B cell (primary cell): ENCODE measurements around the gene BROX. TPM values are rescaled to one million over a fixed set of nuclear protein-coding genes. Genes with fewer than 3 reads are reported as not detected.

Experiments used
- ATAC-seq: fragments of 200-7000 bp; cut with Tn5 transposase; one replicate; pipeline ENCODE4 v1.10.0; 2021; ENCODE audit warnings: low read depth, mild to moderate bottlenecking, moderate number of reproducible peaks, moderate library complexity
- CTCF ChIA-PET: fragments of 350-600 bp; sonication (Branson Sonifier 250); formaldehyde crosslinking; loops from one replicate; lab custom pipeline; 2021; ENCODE audit warnings: antibody characterized with exemption, inconsistent platforms; lab: Charles Lee
- POLR2A ChIA-PET: fragments of 350-600 bp; sonication (Branson Sonifier 250); formaldehyde crosslinking; loops from one replicate; lab custom pipeline; 2021; ENCODE audit warnings: antibody characterized with exemption; lab: Charles Lee
- DNase-seq: peaks from one replicate; pipeline ENCODE4 v3.0.0; 2013
- H2AFZ ChIP-seq: 2 replicates; pipeline ENCODE4 v1.6.1; 2012; ENCODE audit warnings: mild to moderate bottlenecking, low read depth, low read length; ENCODE audit not compliant: insufficient read depth, poor library complexity, severe bottlenecking
- H3K27ac ChIP-seq, 2 donors: 1 replicate in 1 of 2; 2 replicates in 1 of 2; pipeline ENCODE4 v1.5.1; 2012 to 2013; ENCODE audit warnings: low read length in 2 of 2, mild to moderate bottlenecking in 2 of 2, moderate library complexity in 1 of 2
- H3K27me3 ChIP-seq, 4 experiments: fragments of 200-600 bp in 1 of 4; sonication (generic) in 1 of 4; replicated peaks in 1 of 4; 1 replicate in 2 of 4; 2 replicates in 2 of 4; pipeline versions ENCODE4 v1.6.1 to v1.7.0; 2013 to 2016; ENCODE audit warnings: low read length in 3 of 4, mild to moderate bottlenecking in 2 of 4, mixed read lengths in 1 of 4, moderate library complexity in 1 of 4; ENCODE audit not compliant: insufficient read depth in 4 of 4, control insufficient read depth in 3 of 4; ENCODE audit errors: control extremely low read depth in 1 of 4
- H3K36me3 ChIP-seq, 2 experiments: replicated peaks in 1 of 2; 1 replicate in 1 of 2; 2 replicates in 1 of 2; pipeline versions ENCODE4 v1.6.1 to v1.7.1; 2013; ENCODE audit warnings: low read length in 1 of 2; ENCODE audit not compliant: insufficient read depth in 2 of 2, control insufficient read depth in 1 of 2; ENCODE audit errors: control extremely low read depth in 1 of 2, extremely low read depth in 1 of 2
- H3K4me1 ChIP-seq, 2 donors: fragments of 200-600 bp in 1 of 2; sonication (generic) in 1 of 2; 1 replicate in 1 of 2; 2 replicates in 1 of 2; pipeline versions ENCODE4 v1.5.1 to v1.6.1; 2013 to 2017; ENCODE audit warnings: low read length in 2 of 2; ENCODE audit not compliant: control insufficient read depth in 2 of 2, insufficient read depth in 2 of 2
- H3K4me2 ChIP-seq: replicated peaks from 2 replicates; pipeline ENCODE3; 2012; ENCODE audit warnings: mild to moderate bottlenecking, low read depth, low read length; ENCODE audit not compliant: poor library complexity, severe bottlenecking
- H3K4me3 ChIP-seq, 5 experiments: fragments of 200-600 bp in 1 of 5; sonication (generic) in 1 of 5; 1 replicate in 3 of 5; 2 replicates in 2 of 5; pipeline versions ENCODE4 v1.5.1 to v1.7.0; 2011 to 2016; ENCODE audit warnings: low read length in 4 of 5, mild to moderate bottlenecking in 4 of 5, low read depth in 2 of 5, control low read depth in 1 of 5, moderate library complexity in 1 of 5; ENCODE audit not compliant: insufficient read depth in 1 of 5; ENCODE audit errors: control extremely low read depth in 1 of 5, extremely low read depth in 1 of 5
- H3K79me2 ChIP-seq: fragments of 200-600 bp; sonication (generic); one replicate; pipeline ENCODE4 v1.6.0; 2016; ENCODE audit warnings: low read length; ENCODE audit not compliant: control insufficient read depth, insufficient read depth
- H3K9ac ChIP-seq: fragments of 200-600 bp; sonication (generic); 2 replicates; pipeline ENCODE4 v1.6.1; 2017; ENCODE audit warnings: mild to moderate bottlenecking, low read length, moderate library complexity
- H3K9me3 ChIP-seq, 3 donors: one replicate each; pipeline versions ENCODE4 v1.6.1 to v1.7.1; 2013; ENCODE audit warnings: low read length in 2 of 3; ENCODE audit not compliant: control insufficient read depth in 2 of 3, insufficient read depth in 1 of 3; ENCODE audit errors: control extremely low read depth in 1 of 3
- H4K20me1 ChIP-seq: 2 replicates; pipeline ENCODE4 v1.6.0; 2012; ENCODE audit warnings: mild to moderate bottlenecking, low read length; ENCODE audit not compliant: insufficient read depth, control insufficient read depth, poor library complexity, severe bottlenecking
- H3K27ac Mint-ChIP-seq: one replicate; pipeline ENCODE4 v1.8.0; 2021; ENCODE audit warnings: mixed read lengths
- H3K27me3 Mint-ChIP-seq: one replicate; pipeline ENCODE4 v1.8.0; 2021; ENCODE audit warnings: mixed read lengths
- H3K4me1 Mint-ChIP-seq: one replicate; pipeline ENCODE4 v1.8.0; 2021; ENCODE audit warnings: mixed read lengths
- H3K4me3 Mint-ChIP-seq: one replicate; pipeline ENCODE4 v1.8.0; 2021; ENCODE audit warnings: mixed read lengths
- H3K9me3 Mint-ChIP-seq: one replicate; pipeline ENCODE4 v1.8.0; 2022; ENCODE audit warnings: mixed read lengths; ENCODE audit not compliant: insufficient read depth
- EZH2 ChIP-seq: IDR thresholded peaks from 2 replicates; pipeline ENCODE4 v1.6.1; 2012; ENCODE audit warnings: borderline replicate concordance, low read depth, mild to moderate bottlenecking, moderate library complexity, low read length; ENCODE audit not compliant: insufficient read depth, poor library complexity, severe bottlenecking
- whole genome bisulfite sequencing: methylation state at CpG from one replicate; pipeline ENCODE4 v1.1.5; 2013; ENCODE audit warnings: missing lambda C conversion rate; ENCODE audit not compliant: insufficient coverage; 5-methylcytosine and 5-hydroxymethylcytosine counted together
- intact Hi-C: fragments of 100-400 bp; cut with micrococcal nuclease; formaldehyde crosslinking; loops from one replicate; pipeline ENCODE4 v1.10.0; 2022
- polyA plus RNA-seq: library from polyadenylated mRNA; depleted of rRNA; stranded (reverse); fragments of >200 nt; gene quantifications from 2 replicates; pipeline ENCODE4 v1.2.3, GENCODE V29; 2012
- total RNA-seq, 2 donors: library from RNA; stranded (reverse); fragments of 120-200 nt in 1 of 2; gene quantifications; 1 replicate in 1 of 2; 2 replicates in 1 of 2; pipeline versions ENCODE4 v1.2.3 to v1.2.4, GENCODE V29; 2013 to 2022
- TF ChIP-seq, protein P1 (sequence below): fragments of 200-600 bp; IDR thresholded peaks from one replicate; pipeline ENCODE4 v1.8.0; 2022; ENCODE audit warnings: antibody characterized with exemption, mild to moderate bottlenecking

Gene BROX
- total and polyA plus RNA-seq, 2 donors (not counting 1 experiment from before 2014, with no cell fraction given) = 8.7 to 57.8 TPM

GRCh38 chr1:222754366-222755139, 42.2 kb downstream of the BROX start:
- Mint-ChIP-seq H3K4me3 (peak overlapping the region; percentile 58), H3K27me3 (no peaks in the 10 kb centered on the region), H3K9me3 (no peaks in the 10 kb centered on the region), H3K27ac (peak overlapping the region; percentile 79), H3K4me1 (peaks cover 58% of the 10 kb centered on the region)
- H4K20me1 ChIP-seq = no peaks in the 10 kb centered on the region
- H3K9ac ChIP-seq = no peak overlapping the region
- CTCF ChIA-PET = interaction anchor here (1.0 to 1.8 kb wide), 8 partner anchors 10 to 336 kb away, joined by 3 to 8 read pairs (median 6); partner anchors contain the start of gene FAM177B
- no peaks in the 10 kb centered on the region for H3K36me3 ChIP-seq
- peak overlapping the region; percentile 16 for H3K4me2 ChIP-seq
- no peaks in the 10 kb centered on the region for H3K27me3 ChIP-seq
- DNase-seq = no peak
- no peak for TF ChIP-seq EZH2
- TF ChIP-seq, protein P1, sequence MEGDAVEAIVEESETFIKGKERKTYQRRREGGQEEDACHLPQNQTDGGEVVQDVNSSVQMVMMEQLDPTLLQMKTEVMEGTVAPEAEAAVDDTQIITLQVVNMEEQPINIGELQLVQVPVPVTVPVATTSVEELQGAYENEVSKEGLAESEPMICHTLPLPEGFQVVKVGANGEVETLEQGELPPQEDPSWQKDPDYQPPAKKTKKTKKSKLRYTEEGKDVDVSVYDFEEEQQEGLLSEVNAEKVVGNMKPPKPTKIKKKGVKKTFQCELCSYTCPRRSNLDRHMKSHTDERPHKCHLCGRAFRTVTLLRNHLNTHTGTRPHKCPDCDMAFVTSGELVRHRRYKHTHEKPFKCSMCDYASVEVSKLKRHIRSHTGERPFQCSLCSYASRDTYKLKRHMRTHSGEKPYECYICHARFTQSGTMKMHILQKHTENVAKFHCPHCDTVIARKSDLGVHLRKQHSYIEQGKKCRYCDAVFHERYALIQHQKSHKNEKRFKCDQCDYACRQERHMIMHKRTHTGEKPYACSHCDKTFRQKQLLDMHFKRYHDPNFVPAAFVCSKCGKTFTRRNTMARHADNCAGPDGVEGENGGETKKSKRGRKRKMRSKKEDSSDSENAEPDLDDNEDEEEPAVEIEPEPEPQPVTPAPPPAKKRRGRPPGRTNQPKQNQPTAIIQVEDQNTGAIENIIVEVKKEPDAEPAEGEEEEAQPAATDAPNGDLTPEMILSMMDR = no peak
- peaks cover 11% of the 10 kb centered on the region for H3K79me2 ChIP-seq
- WGBS = 75% methylated on average over 4 of the region's 10 CpGs
- H3K4me3 ChIP-seq = no peak overlapping the region
- peaks cover 56 to 57% of the 10 kb centered on the region in 2 donors for H3K4me1 ChIP-seq
- POLR2A ChIA-PET = interaction anchor here (0.6 kb wide), 1 partner anchor 22 kb away, joined by 5 read pairs; no protein-coding TSS in a partner anchor
- intact Hi-C loops = loop anchor here (5.0 kb wide), 1 partner anchor 33 kb away; no protein-coding TSS in a partner anchor
- no peak overlapping the region for H2AFZ ChIP-seq
- H3K9me3 ChIP-seq = peaks cover 0 to 3% (median 0%) of the 10 kb centered on the region in 3 donors
- ATAC-seq = no peak
- no peak overlapping the region for H3K27ac ChIP-seq
